H7 (cell line): ENCODE results near the gene MGLL. TPM values are rescaled to one million over a fixed set of nuclear protein-coding genes. Genes with fewer than 3 reads are reported as not detected.
"Not testable (repeated sequence)": the region's sequence is repeated elsewhere in the genome, so short reads cannot be mapped to it uniquely, and the experiment has no call there.

Experiments used
- DNase-seq: peaks from one replicate; pipeline ENCODE4 v3.0.0; 2012
- H3K27me3 ChIP-seq: 2 replicates; pipeline ENCODE4 v1.6.0; 2011; ENCODE audit warnings: mild to moderate bottlenecking, low read length; ENCODE audit not compliant: control insufficient read depth, insufficient read depth
- H3K36me3 ChIP-seq: replicated peaks from 2 replicates; pipeline ENCODE4 v1.5.1; 2011; ENCODE audit warnings: low read length; ENCODE audit not compliant: control insufficient read depth, insufficient read depth
- H3K4me3 ChIP-seq: 2 replicates; pipeline ENCODE4 v1.5.1; 2011; ENCODE audit warnings: low read depth, mild to moderate bottlenecking, control low read depth, low read length, moderate library complexity; ENCODE audit not compliant: insufficient read depth
- total RNA-seq: library from RNA; depleted of rRNA; stranded (reverse); fragments of >200 nt; shearing (Covaris generic); gene quantifications from 2 replicates; pipeline ENCODE4 v1.2.3, GENCODE V29; 2014

Gene MGLL
- total RNA-seq, 1 experiment from 2014 or later = 0.31 TPM

DNA sequence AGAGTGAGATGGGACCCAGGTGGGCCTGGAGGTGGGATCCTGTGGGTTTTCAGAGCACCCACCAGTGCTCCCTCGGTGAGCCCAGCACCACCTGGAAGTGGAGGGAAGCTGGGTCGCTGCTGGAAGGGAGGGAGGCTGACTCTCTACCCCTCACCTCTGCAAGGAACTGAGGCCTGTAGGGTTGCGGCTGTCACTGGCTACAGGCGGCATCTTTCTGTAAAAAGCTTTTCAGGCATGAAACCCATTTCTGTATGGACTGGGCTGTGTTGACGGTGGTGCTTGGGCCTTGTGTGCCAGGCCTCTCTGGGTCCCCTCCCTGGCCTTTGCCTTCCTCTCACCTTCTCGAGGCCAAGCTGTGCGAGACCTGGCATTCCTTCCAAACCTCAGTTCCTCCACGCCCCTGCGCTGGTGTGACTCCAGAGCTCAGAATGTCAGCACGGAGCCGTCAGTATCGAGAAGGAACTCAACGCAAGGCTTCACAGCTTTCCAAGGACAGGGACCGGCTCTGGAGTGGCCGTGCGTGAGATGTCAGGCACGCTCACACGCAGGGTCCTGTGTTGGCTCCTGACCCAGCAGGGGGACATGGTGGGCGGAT is 133.0 kb downstream of the MGLL start:
- no peak for DNase-seq
- Histone ChIP-seq H3K36me3 (no peaks in the 10 kb centered on the region), H3K27me3 (no peaks in the 10 kb centered on the region), H3K4me3 (no peak overlapping the region)

DNA sequence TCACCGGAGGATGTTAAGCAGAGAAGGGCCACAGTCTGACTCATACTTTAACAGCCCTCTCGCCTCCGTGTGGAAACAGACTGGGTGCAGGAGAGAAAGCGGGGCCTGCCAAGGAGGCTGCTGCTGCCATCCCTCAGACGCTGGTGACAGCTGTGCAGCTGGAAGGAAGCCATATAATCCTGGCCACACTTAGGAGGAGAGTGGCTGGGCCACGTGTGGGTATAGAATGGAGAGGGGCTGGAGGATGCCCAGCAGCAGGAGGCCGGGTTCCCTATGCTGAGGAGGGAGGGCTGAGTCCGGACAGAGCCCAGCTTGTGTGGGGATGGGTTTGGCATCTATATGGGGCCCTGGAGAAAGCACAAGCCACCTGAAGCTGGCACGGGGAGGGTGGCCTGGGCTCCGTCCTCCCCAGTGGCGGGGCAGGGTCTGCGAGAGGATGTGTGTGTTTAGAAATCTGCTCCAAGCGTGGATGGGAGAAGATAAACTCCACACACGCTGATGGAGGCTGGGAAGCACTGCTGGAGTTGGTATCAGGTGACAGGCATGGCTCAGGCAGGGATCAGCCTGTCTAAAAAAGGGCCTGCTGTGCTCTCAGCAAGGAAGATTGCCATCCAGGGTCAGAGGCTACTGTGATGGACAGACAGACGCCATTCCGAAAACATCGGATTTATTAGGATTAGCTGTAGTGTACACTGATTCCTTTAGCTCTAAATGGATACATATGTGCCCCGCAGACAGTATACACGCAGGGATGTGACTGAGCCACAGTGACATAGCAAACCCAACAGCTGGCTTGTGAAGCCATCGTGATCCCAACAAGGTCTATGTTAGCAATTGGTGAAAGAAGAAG is 133.7 kb downstream of the MGLL start:
- H3K27me3 ChIP-seq = no peaks in the 10 kb centered on the region
- DNase-seq = no peak
- H3K4me3 ChIP-seq = no peak overlapping the region
- no peaks in the 10 kb centered on the region for H3K36me3 ChIP-seq

DNA sequence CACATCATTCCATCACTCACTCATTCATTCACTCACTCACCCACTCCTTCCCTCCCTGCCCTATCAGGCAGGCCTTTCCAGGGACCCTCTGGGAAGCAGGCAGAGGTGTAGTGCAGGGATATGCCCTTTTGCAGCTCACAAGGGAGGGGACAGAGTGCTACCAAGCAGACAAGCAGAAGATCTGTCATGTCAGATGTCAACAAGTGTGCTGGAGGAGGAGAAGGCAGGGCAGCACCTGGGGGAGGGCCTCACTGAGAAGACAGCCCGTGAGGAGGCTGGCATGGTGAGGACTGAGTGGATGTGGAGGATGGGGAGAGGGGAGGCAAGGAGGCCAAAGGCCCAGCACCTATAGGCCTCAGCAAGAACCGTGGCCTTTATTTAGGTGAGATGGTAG is 134.3 kb downstream of the MGLL start:
- no peak for DNase-seq

DNA sequence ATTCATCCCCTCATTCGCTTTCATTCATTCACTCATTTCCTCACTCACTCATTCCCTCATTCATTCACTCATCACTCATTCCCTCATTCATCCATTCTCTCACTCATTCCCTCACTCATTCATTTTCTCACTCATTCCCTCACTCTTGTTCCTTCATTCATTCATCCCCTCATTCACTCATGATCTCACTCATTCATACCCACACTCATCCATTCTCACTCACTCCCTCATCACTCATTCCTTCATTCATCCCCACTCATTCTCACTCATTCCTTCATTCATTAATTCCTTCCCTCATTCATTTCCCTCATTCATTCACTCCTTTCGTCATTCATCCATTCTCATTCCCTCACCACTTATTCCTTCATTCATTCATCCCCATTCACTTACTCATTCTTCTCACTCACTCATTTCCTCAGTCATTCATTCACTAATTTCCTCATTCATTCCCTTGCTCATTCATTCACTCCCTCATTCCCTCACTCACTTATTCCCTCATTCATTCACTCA is 135.0 kb downstream of the MGLL start:
- Histone ChIP-seq H3K4me3 (no peak overlapping the region), H3K27me3 (no peaks in the 10 kb centered on the region), H3K36me3 (no peaks in the 10 kb centered on the region)
- no peak for DNase-seq

More for the DNA sequence above, 134.3 kb downstream of the MGLL start:
- Histone ChIP-seq H3K4me3 (no peak overlapping the region), H3K27me3 (no peaks in the 10 kb centered on the region), H3K36me3 (no peaks in the 10 kb centered on the region)

DNA sequence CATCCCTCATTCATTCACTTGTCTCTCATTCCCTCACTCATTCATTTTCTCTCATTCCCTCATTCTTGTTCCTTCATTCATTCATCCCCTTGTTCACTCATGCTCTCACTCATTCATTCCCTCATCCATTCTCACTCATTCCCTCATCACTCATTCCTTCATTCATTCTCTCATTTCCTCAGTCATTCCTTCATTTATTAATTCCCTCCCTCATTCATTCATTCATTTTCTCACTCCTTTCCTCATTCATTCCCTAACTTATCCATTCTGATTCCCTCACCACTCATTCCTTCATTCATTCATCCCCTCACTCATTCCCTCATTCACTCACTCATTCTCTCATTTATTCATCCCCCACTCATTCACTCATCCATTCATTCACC is 135.8 kb downstream of the MGLL start:
- DNase-seq = no peak
- Histone ChIP-seq H3K27me3 (no peaks in the 10 kb centered on the region), H3K36me3 (no peaks in the 10 kb centered on the region), H3K4me3 (no peak overlapping the region)

DNA sequence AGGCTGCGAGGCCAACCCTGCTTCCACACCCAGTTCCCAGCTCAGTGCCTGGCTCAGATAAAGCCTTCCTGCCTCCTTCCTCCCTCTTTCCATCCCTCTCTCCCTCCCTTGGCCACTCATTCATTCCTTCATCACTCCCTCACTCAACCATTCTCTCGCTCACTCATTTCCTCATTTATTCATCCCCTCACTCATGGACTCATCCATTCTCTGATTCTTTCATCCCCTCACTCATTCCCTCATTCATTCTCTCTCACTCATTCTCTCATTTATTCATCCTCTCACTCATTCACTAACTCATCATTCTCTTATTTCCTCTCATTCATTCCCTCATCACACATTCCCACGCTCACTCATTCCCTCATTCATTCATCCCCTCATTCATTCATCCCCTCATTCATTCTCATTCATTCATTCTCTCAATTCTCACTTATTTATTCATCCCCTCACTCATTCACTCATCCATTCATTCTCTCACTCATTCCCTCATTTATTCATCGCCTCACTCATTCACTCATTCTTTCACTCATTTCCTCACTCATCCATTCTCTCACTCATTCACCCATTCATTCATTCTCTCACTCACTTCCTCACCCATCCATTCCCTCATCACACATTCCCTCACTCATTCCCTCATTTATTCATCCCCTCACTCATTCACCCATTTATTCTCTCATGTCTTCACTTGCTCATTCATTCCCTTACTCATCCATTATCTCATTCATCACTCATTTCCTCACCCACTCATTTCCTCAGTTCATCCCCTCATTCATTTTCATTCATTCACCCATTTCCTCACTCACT is 136.4 kb downstream of the MGLL start:
- Histone ChIP-seq H3K4me3 (no peak overlapping the region), H3K36me3 (no peaks in the 10 kb centered on the region), H3K27me3 (no peaks in the 10 kb centered on the region)
- DNase-seq = no peak

DNA sequence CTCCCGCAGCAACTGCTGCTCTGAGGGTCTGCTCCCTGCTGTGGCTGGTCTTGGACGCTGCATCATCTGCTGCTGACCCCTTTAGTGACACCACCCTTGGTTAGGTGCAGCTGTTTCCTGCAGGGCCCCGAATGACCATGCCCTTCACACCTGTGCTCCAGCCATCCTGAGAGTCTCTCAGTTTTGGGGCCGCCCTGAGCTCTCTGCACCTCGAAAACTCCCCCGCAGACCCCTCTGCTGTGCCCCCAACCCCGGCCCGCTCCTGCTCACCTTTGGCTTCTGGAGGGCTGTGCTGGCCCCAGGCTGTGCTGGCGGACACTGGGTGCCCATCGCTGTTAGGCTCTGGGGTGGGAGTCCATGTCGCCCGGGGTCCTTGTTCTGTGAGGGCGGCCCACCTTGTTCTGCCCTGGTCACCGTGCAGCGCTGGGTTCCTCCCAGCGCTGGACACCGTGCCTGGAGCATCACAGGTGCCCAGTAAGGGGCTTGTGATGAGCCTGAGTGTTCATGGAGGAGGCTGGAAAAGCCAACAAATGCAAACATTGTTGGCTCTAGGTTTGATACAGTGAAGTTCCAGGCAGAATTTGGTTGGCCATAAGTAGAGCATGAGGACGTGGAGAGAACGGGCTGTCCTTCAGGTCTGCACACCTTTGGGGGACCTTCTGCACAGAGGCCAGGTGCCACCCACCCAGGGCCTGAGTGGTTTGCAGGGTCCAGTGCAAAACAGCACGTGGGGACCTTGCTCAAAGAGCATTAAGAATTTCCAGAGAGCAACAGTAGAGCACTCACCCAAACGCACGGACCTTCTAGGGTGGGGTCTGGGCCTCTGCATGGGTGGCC is 137.2 kb downstream of the MGLL start:
- H3K4me3 ChIP-seq = no peak overlapping the region
- no peaks in the 10 kb centered on the region for H3K36me3 ChIP-seq
- DNase-seq = no peak
- no peaks in the 10 kb centered on the region for H3K27me3 ChIP-seq

DNA sequence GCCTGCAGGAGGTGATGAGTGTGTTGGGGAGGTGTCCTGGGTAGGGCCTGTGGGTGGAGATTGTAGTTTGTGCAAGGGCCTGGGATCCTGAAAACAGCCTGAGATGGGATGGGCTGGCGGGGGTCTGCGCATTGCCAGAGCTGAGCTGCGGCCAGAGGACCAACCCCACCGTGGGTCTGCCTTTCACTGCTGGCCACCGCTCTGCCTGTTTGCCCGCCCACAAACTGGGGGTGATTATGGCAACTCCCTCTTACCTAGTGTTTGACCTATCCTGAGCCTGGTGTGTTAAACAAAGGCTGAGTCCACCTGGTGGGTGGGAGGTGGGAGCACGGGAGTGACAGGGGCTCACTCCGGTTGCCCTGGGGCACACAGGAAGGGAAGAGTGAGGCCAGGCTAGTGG is 139.8 kb downstream of the MGLL start:
- Histone ChIP-seq H3K27me3 (no peaks in the 10 kb centered on the region), H3K4me3 (no peak overlapping the region), H3K36me3 (no peaks in the 10 kb centered on the region)
- peak; percentile 74 for DNase-seq

DNA sequence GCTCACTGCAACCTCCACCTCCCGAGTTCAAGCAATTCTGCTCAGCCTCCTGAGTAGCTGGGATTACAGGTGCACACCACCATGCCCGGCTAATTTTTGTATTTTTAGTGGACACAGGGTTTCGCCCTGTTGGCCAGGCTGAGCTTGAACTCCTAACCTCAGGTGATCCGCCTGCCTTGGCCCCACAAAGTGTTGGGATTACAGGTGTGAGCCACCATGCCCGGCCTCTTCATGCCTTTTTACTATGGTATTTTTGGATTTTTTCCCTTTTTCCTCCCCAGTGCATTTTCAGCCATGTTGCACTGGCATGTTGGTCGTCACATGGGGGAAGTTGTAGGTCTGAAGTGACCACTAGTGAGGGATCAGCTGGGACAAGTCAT is 140.2 kb downstream of the MGLL start:
- not testable (repeated sequence) for DNase-seq, H3K36me3 ChIP-seq, H3K4me3 ChIP-seq, H3K27me3 ChIP-seq

DNA sequence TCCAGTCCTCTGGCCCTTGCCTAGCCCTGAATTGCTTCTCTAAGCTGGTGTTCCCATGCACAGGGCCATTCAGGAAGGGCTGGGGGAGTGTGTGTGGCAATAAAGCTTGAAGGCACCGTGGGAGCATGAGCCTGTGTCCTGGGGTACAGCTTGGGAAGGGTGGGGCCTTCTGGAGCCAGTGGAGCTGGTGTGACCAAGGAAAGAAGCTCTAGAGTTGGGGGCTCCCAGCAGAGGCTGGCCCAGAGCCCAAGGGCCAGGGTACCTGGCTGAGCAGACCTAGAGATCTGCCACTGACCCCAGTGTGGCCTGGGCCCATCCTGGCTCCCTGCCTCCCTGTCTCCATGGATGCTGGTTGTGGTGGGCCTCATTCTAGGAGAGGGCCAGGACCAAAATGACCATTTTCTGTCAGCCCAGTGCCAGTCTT is 141.5 kb downstream of the MGLL start:
- no peak for DNase-seq
- Histone ChIP-seq H3K36me3 (no peaks in the 10 kb centered on the region), H3K4me3 (no peak overlapping the region), H3K27me3 (no peaks in the 10 kb centered on the region)

DNA sequence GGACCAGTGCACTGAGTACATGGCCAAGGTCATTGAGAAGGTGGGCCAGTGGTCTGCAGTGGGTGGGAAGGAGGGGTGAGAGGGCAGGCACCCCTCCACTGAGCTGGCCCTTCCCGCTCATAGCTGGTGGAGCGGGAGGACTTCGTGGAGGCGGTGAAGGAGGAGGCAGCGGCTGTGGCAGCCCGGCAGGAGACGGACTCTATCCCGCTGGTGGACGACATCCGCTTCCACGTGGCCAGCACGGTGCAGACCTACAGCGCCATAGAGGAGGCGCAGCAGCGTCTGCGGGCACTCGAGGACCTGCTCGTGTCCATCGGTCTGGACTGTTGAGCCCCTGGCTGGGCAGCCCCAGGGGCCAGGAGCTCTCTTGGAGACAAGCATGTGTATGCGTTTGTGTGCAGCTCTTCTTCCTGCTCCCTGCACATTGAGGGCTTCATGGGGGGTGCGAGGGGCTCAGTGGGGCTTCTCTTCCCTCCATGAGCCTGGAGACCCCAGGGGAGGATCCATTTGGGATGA is 142.1 kb downstream of the MGLL start:
- no peak overlapping the region for H3K4me3 ChIP-seq
- H3K36me3 ChIP-seq = no peaks in the 10 kb centered on the region
- no peak for DNase-seq
- H3K27me3 ChIP-seq = no peaks in the 10 kb centered on the region

DNA sequence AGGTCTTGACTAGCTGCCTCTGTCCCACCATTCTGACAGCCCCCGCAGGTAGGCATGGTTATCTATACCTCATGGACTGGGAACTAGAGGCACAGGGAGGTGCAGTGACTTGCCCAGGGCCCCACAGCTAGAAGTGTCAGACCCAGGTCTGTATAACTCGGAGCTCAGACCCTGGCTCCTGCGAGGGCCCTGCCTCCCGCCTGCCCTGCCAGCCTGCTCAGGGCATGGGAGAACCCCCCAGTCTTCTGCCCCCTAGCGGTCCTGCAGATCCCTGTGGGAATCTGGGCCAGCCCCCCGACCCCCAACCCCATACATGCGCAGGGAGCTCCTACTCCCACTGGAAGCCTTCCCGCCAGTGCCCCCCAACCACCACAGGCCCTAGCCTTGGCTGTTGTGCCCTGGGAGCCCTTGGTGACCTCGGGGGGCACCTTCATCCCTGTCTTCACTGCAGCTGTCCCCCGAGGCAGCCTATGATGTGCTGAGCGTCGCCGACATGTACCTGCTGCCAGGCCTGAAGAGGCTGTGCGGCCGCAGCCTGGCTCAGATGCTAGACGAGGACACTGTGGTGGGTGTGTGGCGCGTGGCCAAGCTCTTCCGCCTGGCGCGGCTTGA is 142.7 kb downstream of the MGLL start:
- Histone ChIP-seq H3K4me3 (no peak overlapping the region), H3K36me3 (no peaks in the 10 kb centered on the region), H3K27me3 (no peaks in the 10 kb centered on the region; the same call in 1 of the 2 replicates)
- peak; percentile 90 for DNase-seq

DNA sequence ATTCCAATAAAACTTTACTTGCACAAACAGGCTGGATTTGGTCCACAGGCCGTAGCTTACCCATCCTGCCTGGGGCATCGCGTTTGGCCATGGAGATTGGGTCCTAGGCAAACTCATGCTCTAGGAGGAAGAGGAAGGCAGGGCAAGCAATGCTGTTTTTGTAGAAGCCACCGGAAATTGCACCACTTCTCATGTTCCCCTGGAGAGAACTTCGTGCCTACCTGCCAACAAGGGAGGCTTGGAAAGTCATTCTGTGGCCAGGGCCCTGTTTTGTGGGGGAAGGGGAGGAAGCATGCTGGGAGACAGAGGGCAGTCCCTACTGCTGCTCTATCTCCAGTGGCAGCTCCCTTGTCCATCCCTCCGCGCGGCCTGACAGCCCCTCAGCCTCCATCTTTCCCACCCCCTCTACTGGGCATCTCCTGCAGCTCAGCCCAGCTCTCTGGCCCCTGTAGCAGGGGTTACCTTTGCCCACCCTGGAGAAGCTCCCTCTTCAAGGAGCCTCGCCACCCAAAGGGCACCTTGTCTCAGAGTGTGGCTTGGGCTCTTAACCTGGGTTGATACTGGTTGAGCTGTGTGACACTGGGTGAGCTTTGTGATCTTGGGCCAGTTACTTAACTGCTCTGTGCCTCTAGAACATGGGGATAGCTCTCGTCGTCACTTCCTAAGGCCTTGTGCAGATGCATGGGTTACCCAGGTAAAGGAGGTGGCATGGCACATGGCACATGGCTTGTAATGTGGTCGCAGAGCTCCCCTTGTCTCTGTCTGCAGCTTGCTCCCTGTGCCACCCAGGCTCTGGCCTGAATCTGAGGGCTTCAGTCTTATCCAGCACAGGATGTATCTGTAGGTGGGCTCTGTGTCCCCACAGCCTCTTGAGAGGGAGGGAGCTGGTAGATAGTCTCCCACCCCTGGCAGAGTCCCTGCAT is 143.4 kb downstream of the MGLL start:
- DNase-seq = no peak
- Histone ChIP-seq H3K4me3 (no peak overlapping the region), H3K27me3 (peaks cover 4% of the 10 kb centered on the region; the same call in 1 of the 2 replicates), H3K36me3 (no peaks in the 10 kb centered on the region)
